ENCODE results near the gene FNDC5.

The FNDC5 gene

GRCh38 chr1:32884726-32885125, 14.0 kb upstream of the FNDC5 start:
- in situ Hi-C loops (cut with MboI; ENCODE audit: low sequenced_read_pairs): no loop called here

GRCh38 chr1:32884032-32884372, 13.3 kb upstream of the FNDC5 start:
- in situ Hi-C loops (cut with MboI; ENCODE audit: low sequenced_read_pairs): no loop called here

- in situ Hi-C loops (cut with MboI; ENCODE audit: low sequenced_read_pairs): no loop called here
Measured at GRCh38 chr1:32883338-32884031, 12.8 kb upstream of the FNDC5 start.

- in situ Hi-C loops (cut with MboI; ENCODE audit: low sequenced_read_pairs): no loop called here
Measured at GRCh38 chr1:32881871-32882850, 11.4 kb upstream of the FNDC5 start.

GRCh38 chr1:32881291-32881690, 10.6 kb upstream of the FNDC5 start:
- in situ Hi-C loops (cut with MboI; ENCODE audit: low sequenced_read_pairs): no loop called here

- in situ Hi-C loops (cut with MboI; ENCODE audit: low sequenced_read_pairs): no loop called here
Measured at GRCh38 chr1:32878637-32879041, 7.9 kb upstream of the FNDC5 start.

GRCh38 chr1:32878183-32878582, 7.5 kb upstream of the FNDC5 start:
- in situ Hi-C loops (cut with MboI; ENCODE audit: low sequenced_read_pairs): no loop called here

- in situ Hi-C loops (cut with MboI; ENCODE audit: low sequenced_read_pairs): no loop called here
Measured at GRCh38 chr1:32877211-32878110, 6.7 kb upstream of the FNDC5 start.

GRCh38 chr1:32876341-32877210, 5.9 kb upstream of the FNDC5 start:
- in situ Hi-C loops (cut with MboI; ENCODE audit: low sequenced_read_pairs): no loop called here

- in situ Hi-C loops (cut with MboI; ENCODE audit: low sequenced_read_pairs): no loop called here
Measured at GRCh38 chr1:32874860-32875752, 4.4 kb upstream of the FNDC5 start.

- in situ Hi-C loops (cut with MboI; ENCODE audit: low sequenced_read_pairs): no loop called here
Measured at GRCh38 chr1:32873484-32873883, 2.8 kb upstream of the FNDC5 start.

- in situ Hi-C loops (cut with MboI; ENCODE audit: low sequenced_read_pairs): no loop called here
Measured at GRCh38 chr1:32872192-32872460, 1.4 kb upstream of the FNDC5 start.

GRCh38 chr1:32871364-32872191, 866 bp upstream of the FNDC5 start:
- in situ Hi-C loops (cut with MboI; ENCODE audit: low sequenced_read_pairs): no loop called here

- in situ Hi-C loops (cut with MboI; ENCODE audit: low sequenced_read_pairs): no loop called here
Measured at GRCh38 chr1:32869923-32870614, 643 bp downstream of the FNDC5 start.

GRCh38 chr1:32868806-32869455, 1.8 kb downstream of the FNDC5 start:
- in situ Hi-C loops (cut with MboI; ENCODE audit: low sequenced_read_pairs): no loop called here

GRCh38 chr1:32868085-32868484, 2.6 kb downstream of the FNDC5 start:
- in situ Hi-C loops (cut with MboI; ENCODE audit: low sequenced_read_pairs): no loop called here

GRCh38 chr1:32867671-32868070, 3.0 kb downstream of the FNDC5 start:
- in situ Hi-C loops (cut with MboI; ENCODE audit: low sequenced_read_pairs): no loop called here

Data from HL-60/S4 treated with phorbol 12-myristate 13-acetate at 8.2 ng/mL for 4 days and 3 days (cell line).